Measurements from ENCODE around the gene IZUMO1.

The IZUMO1 gene

DNA sequence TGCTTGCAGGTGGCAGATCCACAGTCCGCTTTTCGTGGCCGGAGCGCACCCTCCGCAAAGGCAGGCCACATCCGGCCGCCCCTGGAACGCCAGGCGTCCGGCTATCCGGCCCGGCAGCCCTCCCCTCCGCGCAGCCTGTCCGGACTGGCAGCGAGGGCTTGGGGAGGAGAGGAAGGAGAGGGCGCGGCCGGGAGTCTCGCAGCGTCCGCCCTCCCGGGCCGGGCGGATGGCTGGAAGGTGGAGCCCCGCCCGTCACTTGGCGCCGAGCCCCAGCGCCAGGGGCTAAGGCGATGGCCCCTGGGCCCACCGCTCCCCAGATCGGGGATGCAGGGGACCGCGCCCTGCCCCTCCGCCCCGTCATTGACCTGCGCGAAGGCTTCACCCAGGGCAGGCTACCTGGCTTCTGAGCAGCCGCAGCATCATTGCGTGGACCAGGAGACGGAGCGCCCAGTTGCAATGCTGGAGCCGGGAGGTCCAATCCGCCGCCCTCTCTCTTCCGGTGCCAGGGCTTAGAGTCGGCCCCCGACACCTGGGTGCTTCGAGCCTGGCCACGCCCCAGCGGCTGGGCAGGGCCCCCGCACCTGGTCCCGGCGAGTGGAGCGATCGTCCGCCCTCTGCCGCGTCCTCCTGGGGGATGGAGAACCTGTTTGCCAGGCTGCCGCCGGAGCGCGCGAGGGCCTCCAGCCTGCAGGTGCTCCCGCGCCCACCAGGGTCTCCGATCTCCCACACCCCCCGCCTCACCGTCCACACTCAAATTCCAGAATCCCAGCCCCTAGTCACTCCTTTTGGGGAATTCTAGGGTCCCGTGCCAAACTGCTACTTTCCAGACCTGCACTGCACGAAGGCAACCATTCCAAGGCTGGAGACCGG lies 6.0 kb upstream of the IZUMO1 start, which contains the start of gene FUT1:
FUT1 (minus strand) TSS at position 146 of the 870 bp plus-strand sequence. CDS start 1,360 bp downstream, outside the sequence.
- Histone ChIP-seq H3K27me3 (peaks cover 11% of the 10 kb centered on the region), H3K36me3 (no peaks in the 10 kb centered on the region), H3K4me1 (peaks cover 5% of the 10 kb centered on the region; the same call in 1 of the 2 replicates), H3K4me3 (ENCODE audit: low read depth, low read length) (peak within 1 kb of the TSS; percentile 57), H3K9me3 (no peaks in the 10 kb centered on the region)
- peak; percentile 54 for DNase-seq
- no peak; the same call in 1 of the 2 replicates for TF ChIP-seq CTCF (IDR thresholded peaks at IDR 0.05; ENCODE audit: low read depth, low read length)

- no peak for DNase-seq
- peaks cover 11% of the 10 kb centered on the region for H3K27me3 ChIP-seq
- no peaks in the 10 kb centered on the region for H3K36me3 ChIP-seq
- no peaks in the 10 kb centered on the region for H3K9me3 ChIP-seq
- H3K4me1 ChIP-seq, result peaks cover 10% of the 10 kb centered on the region; the same call in 1 of the 2 replicates
- no peak for TF ChIP-seq CTCF (IDR thresholded peaks at IDR 0.05; ENCODE audit: low read depth, low read length)
- peak overlapping the region; percentile 57 for H3K4me3 ChIP-seq (ENCODE audit: low read depth, low read length)
Observed at GRCh38 chr19:48751845-48752495, 5.3 kb upstream of the IZUMO1 start.

DNA sequence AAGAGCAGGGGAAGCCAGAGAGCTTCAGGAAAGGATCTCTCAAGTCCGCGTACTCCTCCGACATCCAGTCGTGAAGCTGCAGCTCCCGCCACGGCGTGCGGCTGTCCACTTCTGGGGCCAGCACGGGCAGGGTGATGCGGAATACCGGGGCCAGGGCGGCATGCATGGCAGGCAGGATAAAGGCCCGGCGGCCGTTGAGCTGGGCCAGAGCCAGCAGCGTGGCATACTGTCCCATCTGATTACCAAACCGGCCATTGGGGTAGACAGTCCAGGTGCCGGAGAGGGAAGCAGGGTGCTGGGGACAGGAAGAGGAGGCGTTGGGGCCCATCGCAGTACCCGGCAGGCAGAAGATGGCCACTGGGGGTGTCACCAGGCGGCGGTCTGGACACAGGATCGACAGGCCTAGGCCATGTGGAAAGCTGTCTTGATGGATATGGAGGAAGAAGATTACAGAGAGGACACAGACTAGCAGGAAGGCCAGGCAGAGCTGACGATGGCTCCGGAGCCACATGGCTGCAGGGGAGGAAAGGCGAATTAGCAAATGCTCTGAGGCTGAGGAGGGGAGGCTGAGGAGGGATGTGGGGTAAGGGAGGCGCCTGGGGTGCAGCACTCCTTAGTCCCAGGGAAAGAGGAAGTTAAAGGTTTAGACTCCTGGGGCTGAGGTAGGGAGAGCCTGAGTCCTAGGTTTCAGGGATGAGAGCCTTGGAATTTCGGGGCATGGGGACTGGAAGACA lies 4.2 kb upstream of the IZUMO1 start:
- Histone ChIP-seq H3K4me1 (peaks cover 10% of the 10 kb centered on the region; the same call in 1 of the 2 replicates), H3K27me3 (peaks cover 11% of the 10 kb centered on the region), H3K36me3 (no peaks in the 10 kb centered on the region), H3K9me3 (no peaks in the 10 kb centered on the region), H3K4me3 (ENCODE audit: low read depth, low read length) (no peak overlapping the region)
- no peak for TF ChIP-seq CTCF (IDR thresholded peaks at IDR 0.05; ENCODE audit: low read depth, low read length)
- no peak for DNase-seq

GRCh38 chr19:48750351-48750750 lies 3.6 kb upstream of the IZUMO1 start:
- no peaks in the 10 kb centered on the region for H3K9me3 ChIP-seq
- H3K4me1 ChIP-seq, result peaks cover 10% of the 10 kb centered on the region; the same call in 1 of the 2 replicates
- H3K4me3 ChIP-seq (ENCODE audit: low read depth, low read length), result no peak overlapping the region
- no peaks in the 10 kb centered on the region for H3K36me3 ChIP-seq
- no peak for TF ChIP-seq CTCF (IDR thresholded peaks at IDR 0.05; ENCODE audit: low read depth, low read length)
- DNase-seq, result no peak
- H3K27me3 ChIP-seq, result peaks cover 11% of the 10 kb centered on the region

- TF ChIP-seq CTCF (IDR thresholded peaks at IDR 0.05; ENCODE audit: low read depth, low read length), result no peak
- DNase-seq, result no peak
- no peaks in the 10 kb centered on the region for H3K9me3 ChIP-seq
- H3K36me3 ChIP-seq, result no peaks in the 10 kb centered on the region
- peaks cover 11% of the 10 kb centered on the region for H3K27me3 ChIP-seq
- no peak overlapping the region for H3K4me3 ChIP-seq (ENCODE audit: low read depth, low read length)
- H3K4me1 ChIP-seq, result peaks cover 10% of the 10 kb centered on the region; the same call in 1 of the 2 replicates
Observed at GRCh38 chr19:48749571-48750198, 3.0 kb upstream of the IZUMO1 start.

Data from BE2C (cell line).